IMR-90 (cell line): ENCODE results near the gene PRSS56. TPM values are rescaled to one million over a fixed set of nuclear protein-coding genes. Genes with fewer than 3 reads are reported as not detected.

ENCODE experiments used
- ATAC-seq: fragments of 200-7000 bp; cut with Tn5 transposase; 2 replicates; pipeline ENCODE4 v1.9.1; 2020; ENCODE audit warnings: low read depth, mild to moderate bottlenecking, moderate library complexity
- BruUV-seq: library from RNA; stranded (reverse); fragments of 400-500 nt; replicated peaks from 2 replicates; lab custom pipeline; 2021; lab: Mats Ljungman, UMichigan
- CTCF ChIA-PET: fragments of 300-600 bp; formaldehyde crosslinking; extraction: SDS; loops from one replicate; lab custom pipeline; 2021; ENCODE audit warnings: antibody characterized with exemption; lab: Yijun Ruan, JAX
- POLR2A ChIA-PET: fragments of 300-600 bp; sonication (Branson Sonifier 250); formaldehyde crosslinking; loops from one replicate; lab custom pipeline; 2022; ENCODE audit warnings: antibody characterized with exemption; ENCODE audit not compliant: unreplicated experiment; lab: Charles Lee
- DNase-seq: peaks from one replicate; pipeline ENCODE4 v3.0.0; 2013
- H2AFZ ChIP-seq: replicated peaks from 2 replicates; pipeline ENCODE3; 2013; ENCODE audit warnings: low read length, mild to moderate bottlenecking; ENCODE audit not compliant: poor library complexity
- H2AK5ac ChIP-seq: 2 replicates; pipeline ENCODE4 v1.6.1; 2013; ENCODE audit warnings: low read depth, low read length, inconsistent platforms
- H2AK9ac ChIP-seq: replicated peaks from 2 replicates; pipeline ENCODE3; 2013; ENCODE audit warnings: mild to moderate bottlenecking, low read depth, low read length, moderate library complexity; ENCODE audit not compliant: poor library complexity
- H2BK120ac ChIP-seq: 2 replicates; pipeline ENCODE4 v1.6.1; 2013; ENCODE audit warnings: low read depth, low read length, inconsistent platforms
- H2BK15ac ChIP-seq: 3 replicates; pipeline ENCODE4 v1.6.1; 2013; ENCODE audit warnings: low read depth, low read length, inconsistent platforms
- H2BK20ac ChIP-seq: 2 replicates; pipeline ENCODE4 v1.6.1; 2013; ENCODE audit warnings: low read depth, mild to moderate bottlenecking, inconsistent platforms, low read length, moderate library complexity
- H2BK5ac ChIP-seq: 2 replicates; pipeline ENCODE4 v1.6.1; 2013; ENCODE audit warnings: mild to moderate bottlenecking, low read depth, low read length, inconsistent platforms; ENCODE audit not compliant: poor library complexity, severe bottlenecking
- H3K14ac ChIP-seq: replicated peaks from 2 replicates; pipeline ENCODE4 v1.6.1; 2013; ENCODE audit warnings: low read depth, low read length, inconsistent platforms
- H3K18ac ChIP-seq: 2 replicates; pipeline ENCODE4 v1.6.1; 2013; ENCODE audit warnings: low read depth, low read length, control low read depth
- H3K23ac ChIP-seq: 2 replicates; pipeline ENCODE4 v1.6.1; 2013; ENCODE audit warnings: low read depth, low read length, inconsistent platforms
- H3K27ac ChIP-seq: 2 replicates; pipeline ENCODE4 v1.5.1; 2013; ENCODE audit warnings: mild to moderate bottlenecking, control low read depth, low read length; ENCODE audit not compliant: insufficient read depth
- H3K27me3 ChIP-seq: 2 replicates; pipeline ENCODE4 v1.6.1; 2013; ENCODE audit warnings: low read length; ENCODE audit not compliant: control insufficient read depth, insufficient read depth
- H3K36me3 ChIP-seq: 2 replicates; pipeline ENCODE4 v1.6.1; 2013; ENCODE audit warnings: low read length, mixed read lengths; ENCODE audit not compliant: control insufficient read depth, insufficient read depth
- H3K4ac ChIP-seq: 2 replicates; pipeline ENCODE4 v1.6.1; 2013; ENCODE audit warnings: low read depth, low read length, inconsistent platforms
- H3K4me1 ChIP-seq: 2 replicates; pipeline ENCODE4 v1.6.1; 2013; ENCODE audit warnings: low read length, mixed read lengths; ENCODE audit not compliant: control insufficient read depth, insufficient read depth
- H3K4me2 ChIP-seq: 2 replicates; pipeline ENCODE4 v1.6.1; 2013; ENCODE audit warnings: low read depth, mild to moderate bottlenecking, control low read depth, low read length, moderate library complexity
- H3K4me3 ChIP-seq: 2 replicates; pipeline ENCODE4 v1.5.1; 2013; ENCODE audit warnings: low read depth, mild to moderate bottlenecking, control low read depth, low read length, moderate library complexity; ENCODE audit not compliant: insufficient read depth
- H3K56ac ChIP-seq: 2 replicates; pipeline ENCODE4 v1.6.1; 2013; ENCODE audit warnings: low read length, inconsistent platforms; ENCODE audit not compliant: insufficient read depth; ENCODE audit errors: extremely low read depth
- H3K79me1 ChIP-seq, 2 experiments: 2 replicates each; pipeline ENCODE4 v1.6.1; 2013; ENCODE audit warnings: low read length in 2 of 2, inconsistent platforms in 1 of 2, low read depth in 1 of 2
- H3K9ac ChIP-seq: 2 replicates; pipeline ENCODE4 v1.6.1; 2013; ENCODE audit warnings: low read depth, low read length, control low read depth
- H3K9me1 ChIP-seq: 2 replicates; pipeline ENCODE4 v1.6.1; 2013; ENCODE audit warnings: low read length, inconsistent platforms; ENCODE audit not compliant: insufficient read depth
- H3K9me3 ChIP-seq: 2 replicates; pipeline ENCODE4 v1.6.1; 2013; ENCODE audit warnings: low read length; ENCODE audit not compliant: control insufficient read depth, insufficient read depth
- H4K20me1 ChIP-seq: 2 replicates; pipeline ENCODE4 v1.6.1; 2013; ENCODE audit warnings: low read length, inconsistent platforms; ENCODE audit not compliant: insufficient read depth
- H4K5ac ChIP-seq: 2 replicates; pipeline ENCODE4 v1.6.1; 2013; ENCODE audit warnings: mild to moderate bottlenecking, low read depth, low read length, control low read depth
- H4K8ac ChIP-seq, 2 experiments: 2 replicates each; pipeline ENCODE4 v1.6.1; 2013; ENCODE audit warnings: low read depth in 2 of 2, low read length in 2 of 2, control low read depth in 1 of 2, inconsistent platforms in 1 of 2
- H4K91ac ChIP-seq: 2 replicates; pipeline ENCODE4 v1.6.1; 2013; ENCODE audit warnings: low read depth, low read length, inconsistent platforms; ENCODE audit not compliant: insufficient read depth
- CEBPB ChIP-seq: IDR thresholded peaks from 2 replicates; pipeline ENCODE4 v1.6.1; 2012; ENCODE audit warnings: low read depth, low read length, improper control_type of control experiment
- CTCF ChIP-seq: conservative IDR thresholded peaks from 2 replicates; pipeline ENCODE4 v1.5.1; 2012; ENCODE audit warnings: mild to moderate bottlenecking, low read depth, low read length, improper control_type of control experiment
- FOS ChIP-seq: fragments of 150-350 bp; IDR thresholded peaks from 2 replicates; pipeline ENCODE4 v1.6.1; 2016; ENCODE audit warnings: low read depth, low read length
- NFE2L2 ChIP-seq: fragments of 150-350 bp; IDR thresholded peaks from 2 replicates; pipeline ENCODE4 v1.6.1; 2016; ENCODE audit warnings: low read depth, mild to moderate bottlenecking, low read length
- RAD21 ChIP-seq: IDR thresholded peaks from 2 replicates; pipeline ENCODE4 v1.6.1; 2012; ENCODE audit warnings: low read length, improper control_type of control experiment
- WGBS, 2 experiments: methylation state at CpG; one replicate each; pipeline versions ENCODE4 v1.1.5 to v1.1.7; 2013; ENCODE audit warnings: missing lambda C conversion rate in 2 of 2; ENCODE audit not compliant: insufficient read length in 1 of 2; ENCODE audit errors: extremely low coverage in 2 of 2; 5-methylcytosine and 5-hydroxymethylcytosine counted together
- dilution Hi-C: fragments of 300-500 bp; cut with HindIII; formaldehyde crosslinking; loops from one replicate; pipeline ENCODE4 v1.14.3; 2018; ENCODE audit warnings: low sequenced_read_pairs; ENCODE audit not compliant: unreplicated experiment
- in situ Hi-C: fragments of 300-500 bp; cut with MboI; formaldehyde crosslinking; loops from 3 replicates; pipeline ENCODE4 v1.14.3; 2019; ENCODE audit warnings: low sequenced_read_pairs, inconsistent platforms, mixed read lengths
- intact Hi-C: fragments of 100-400 bp; cut with micrococcal nuclease; formaldehyde crosslinking; loops from 2 replicates; pipeline ENCODE4 v1.10.0; 2022
- polyA plus RNA-seq, 3 experiments: library from polyadenylated mRNA; depleted of rRNA; stranded (reverse); fragments of >200 nt; gene quantifications; 2 replicates each; pipeline ENCODE4 v1.2.3, GENCODE V29; 2012; ENCODE audit warnings: low replicate concordance in 1 of 3
- total RNA-seq: library from RNA; depleted of rRNA; stranded (reverse); fragments of >200 nt; gene quantifications from 2 replicates; pipeline ENCODE4 v1.2.3, GENCODE V29; 2012

Gene PRSS56
- total and polyA plus RNA-seq, 2 of the 4 experiments (the other 2 are of a cell fraction), result not detected

- Histone ChIP-seq H4K91ac (no peak overlapping the region), H3K9me1 (no peaks in the 10 kb centered on the region), H3K4ac (no peak overlapping the region), H3K4me2 (no peak overlapping the region), H2AFZ (peak overlapping the region; percentile 77), H4K5ac (no peak overlapping the region), H3K9me3 (no peaks in the 10 kb centered on the region), H3K23ac (no peak overlapping the region), H3K14ac (no peak overlapping the region), H3K27me3 (peaks cover 73% of the 10 kb centered on the region), H3K4me3 (no peak overlapping the region), H4K20me1 (no peaks in the 10 kb centered on the region), H3K9ac (no peak overlapping the region), H3K79me1 (no peaks in the 10 kb centered on the region), H3K27ac (no peak overlapping the region), H3K18ac (no peak overlapping the region), H2AK5ac (no peak overlapping the region), H3K56ac (no peak overlapping the region), H2BK15ac (no peak overlapping the region), H2BK20ac (no peak overlapping the region), H2AK9ac (no peak overlapping the region), H3K4me1 (no peaks in the 10 kb centered on the region), H2BK5ac (no peak overlapping the region), H3K36me3 (no peaks in the 10 kb centered on the region), H4K8ac (no peak overlapping the region), H2BK120ac (no peak overlapping the region)
- 3% methylated on average over 19 of the region's 66 CpGs; no CpG with 5 or more reads in 1 of the 2 experiments for WGBS, 2 experiments
- ChIA-PET CTCF (interaction anchor here (1.8 kb wide), 1 partner anchor 75 kb away, joined by 4 read pairs; no protein-coding TSS in a partner anchor), POLR2A (no interaction called here)
- BruUV-seq, result no TSS peak
- DNase-seq (no peak), ATAC-seq (peak; percentile 75)
- TF ChIP-seq NFE2L2 (no peak), CEBPB (no peak), RAD21 (peak; percentile 72), CTCF (peak; percentile 70), FOS (no peak)
- in situ Hi-C loops (no loop called here), dilution Hi-C loops (no loop called here), intact Hi-C loops (loop anchor here (1.0 kb wide), 1 partner anchor 75 kb away; no protein-coding TSS in a partner anchor)
Observed at GRCh38 chr2:232521959-232522622, 1.9 kb downstream of the PRSS56 start.
